Midbrain (tissue), 1 donor: Measurements from ENCODE around the gene GGT1.
"Not testable (repeated sequence)": the region's sequence is repeated elsewhere in the genome, so short reads cannot be mapped to it uniquely, and the experiment has no call there.

Experiments
- DNase-seq: peaks from one replicate; lab custom pipeline; 2025; lab: John Stamatoyannopoulos, UW

Gene GGT1

DNA sequence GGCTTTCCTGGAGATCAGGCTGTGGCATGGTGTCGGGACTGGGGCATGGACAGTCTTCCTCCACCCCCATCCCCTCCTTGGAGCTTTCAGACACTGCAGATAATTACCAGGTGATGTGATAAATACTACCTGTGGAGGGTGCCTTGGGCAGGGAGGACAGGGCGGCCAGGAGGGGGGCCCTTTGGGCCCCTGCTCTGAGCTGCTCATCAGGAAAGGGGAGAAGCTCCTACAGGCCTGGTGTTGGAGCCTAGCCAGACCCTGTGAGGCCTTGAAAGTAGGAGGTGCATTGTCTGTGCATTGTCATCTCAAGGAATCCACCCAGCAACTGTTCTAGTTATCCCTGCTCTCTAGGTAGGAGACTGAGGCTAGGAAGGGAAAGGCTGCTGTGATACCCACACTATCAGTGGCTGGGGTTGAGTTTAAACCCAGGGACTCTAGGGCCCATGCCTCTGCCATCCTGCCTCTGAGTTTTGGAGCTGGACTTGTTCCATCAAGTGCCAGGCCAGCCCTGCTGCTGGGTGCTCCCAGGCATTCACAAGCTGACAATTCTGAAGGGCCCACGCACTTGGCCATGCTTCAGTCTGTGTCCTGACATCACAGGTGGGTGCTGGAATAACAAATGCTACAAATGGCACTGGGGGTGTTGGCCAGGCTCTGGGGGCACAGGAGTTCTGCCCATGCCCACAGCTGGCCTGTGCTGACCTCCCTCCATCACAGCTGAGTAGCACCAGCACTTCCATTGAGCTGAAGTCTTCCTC, 2.9 kb upstream of the GGT1 start:
- DNase-seq, result not testable (repeated sequence)

DNA sequence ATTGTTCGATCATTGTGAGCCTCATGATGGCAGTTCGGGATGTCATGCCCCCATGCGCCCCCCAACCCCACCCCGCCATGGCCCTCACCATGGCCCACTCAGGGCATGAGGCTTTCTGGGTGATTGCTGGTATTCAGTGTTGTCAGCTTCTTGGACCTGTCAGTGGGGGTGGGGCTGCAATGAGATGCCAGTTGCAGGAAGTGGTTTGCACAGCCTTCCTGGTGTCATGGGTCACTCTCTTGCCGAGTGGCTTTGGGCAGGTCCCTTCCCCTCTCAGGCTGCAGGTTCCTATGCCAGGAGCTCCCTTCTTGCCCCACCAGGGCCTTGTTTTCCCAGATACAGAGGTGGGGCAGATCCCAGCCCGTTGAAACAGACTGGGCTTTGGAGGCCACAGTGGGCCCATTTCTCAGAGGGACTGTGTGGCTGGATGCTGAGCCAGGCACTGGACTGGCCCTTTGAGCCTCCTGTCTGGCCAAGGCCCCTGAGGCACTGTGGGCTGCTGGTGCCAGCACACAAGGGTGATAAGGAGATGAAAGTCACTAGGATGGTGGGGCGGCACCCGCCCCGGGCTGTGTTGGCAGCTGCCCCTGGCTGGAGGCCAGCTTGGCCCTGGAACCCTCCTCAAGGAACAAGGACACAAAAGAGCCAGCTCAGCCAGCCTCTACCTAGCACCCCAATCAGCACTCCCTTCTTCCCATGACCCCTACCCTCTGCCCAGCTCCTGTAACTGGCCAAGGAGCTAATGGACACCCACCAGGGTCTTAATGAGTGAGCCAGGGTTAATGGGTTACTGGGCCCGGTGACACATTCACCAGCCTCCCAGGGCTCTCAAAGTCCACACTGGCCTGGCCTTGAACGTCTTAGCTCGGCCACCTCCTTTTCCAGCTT, 1.5 kb upstream of the GGT1 start:
- DNase-seq, result no peak

DNA sequence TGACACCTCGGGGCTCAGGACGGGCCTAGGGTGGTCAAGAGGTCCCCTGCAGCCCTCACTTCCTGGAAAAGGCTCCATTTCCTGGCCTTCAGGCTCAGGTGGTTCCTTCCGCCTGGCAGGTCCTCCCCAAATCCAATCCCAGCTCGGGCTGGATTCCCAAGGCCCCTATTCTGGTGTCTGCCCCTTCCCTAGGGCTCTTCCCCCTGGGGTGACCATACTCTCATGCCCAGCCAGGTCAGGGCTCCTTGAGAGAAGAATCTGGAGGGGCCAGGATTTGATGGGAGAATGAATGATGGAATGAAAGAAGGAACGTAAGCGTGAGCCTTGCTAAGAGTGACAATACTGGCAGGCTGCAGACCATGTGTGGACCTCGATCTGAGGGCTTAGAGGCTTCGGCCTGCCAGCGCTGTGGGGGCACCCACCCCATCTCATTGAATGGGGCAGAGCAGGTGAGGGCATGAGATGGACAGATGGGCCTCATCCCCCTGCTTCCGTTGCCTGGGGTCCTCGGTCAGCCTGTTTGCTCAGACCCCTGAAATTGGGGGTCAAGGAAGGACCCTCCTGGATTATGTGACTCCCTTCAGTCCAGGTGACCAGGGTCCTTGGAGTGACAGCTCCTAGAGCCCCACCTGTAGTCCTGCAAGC, 766 bp upstream of the GGT1 start:
- not testable (repeated sequence) for DNase-seq

DNA sequence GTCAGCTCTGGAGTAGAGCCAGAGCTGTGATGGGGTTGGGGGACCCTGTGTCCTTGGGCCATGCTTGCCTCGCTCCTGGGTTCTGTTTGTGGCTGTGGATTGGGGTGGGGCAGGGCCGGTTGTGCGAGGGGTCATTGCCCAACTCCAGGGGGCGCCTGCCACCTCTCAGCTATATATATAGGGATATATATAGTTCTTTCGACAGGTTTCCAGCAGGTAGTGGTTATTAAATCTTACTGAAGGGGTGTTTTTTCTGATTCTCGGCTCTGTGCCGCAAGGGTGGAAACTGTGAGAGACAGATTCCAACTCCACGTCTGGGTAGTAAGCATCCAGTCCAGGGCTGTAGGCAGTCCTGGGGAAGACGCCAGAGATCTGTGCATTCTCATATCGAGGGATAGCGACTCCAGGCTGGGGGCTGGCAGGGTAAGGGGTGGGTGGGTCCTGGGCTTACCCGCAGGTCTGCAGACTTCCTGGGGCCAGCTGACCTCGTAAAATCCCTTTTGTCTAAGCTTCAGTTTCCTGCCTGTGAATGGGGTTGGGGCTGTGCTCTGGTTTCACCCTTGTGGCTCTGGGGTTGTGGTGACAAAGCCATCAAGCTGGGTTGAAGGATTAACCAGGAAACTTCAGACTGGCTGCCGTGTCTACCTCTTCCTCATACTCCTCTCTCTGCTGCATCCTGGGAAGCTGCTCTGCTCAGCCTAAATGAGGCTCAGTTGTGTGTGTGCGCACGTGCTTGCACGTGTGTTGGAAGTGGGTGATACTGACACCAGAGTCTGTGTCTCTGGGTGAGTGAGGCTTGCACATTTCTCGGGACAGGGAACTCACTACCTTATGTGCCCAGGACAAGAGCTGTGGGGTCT, 1.0 kb downstream of the GGT1 start:
- DNase-seq, result not testable (repeated sequence)

DNA sequence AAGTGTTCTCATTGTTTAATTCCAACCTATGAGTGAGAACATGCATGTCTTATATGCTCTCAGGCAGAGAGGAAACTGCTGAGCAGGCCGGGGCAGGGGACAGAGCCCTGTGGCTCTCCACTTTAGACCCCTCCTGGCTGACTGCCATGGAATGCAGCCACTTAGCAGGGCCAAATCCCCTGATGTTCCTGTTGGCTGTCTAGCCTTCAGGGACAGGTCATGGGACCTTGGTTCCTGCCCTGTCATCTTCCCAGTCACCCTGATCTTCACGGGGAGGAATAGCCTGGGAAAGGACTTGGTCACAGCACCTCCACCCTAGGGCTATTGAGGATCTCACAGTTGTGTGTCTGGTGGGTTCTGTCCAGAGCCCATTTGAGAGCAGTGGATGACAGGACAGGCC, 3.3 kb downstream of the GGT1 start:
- DNase-seq, result not testable (repeated sequence)

DNA sequence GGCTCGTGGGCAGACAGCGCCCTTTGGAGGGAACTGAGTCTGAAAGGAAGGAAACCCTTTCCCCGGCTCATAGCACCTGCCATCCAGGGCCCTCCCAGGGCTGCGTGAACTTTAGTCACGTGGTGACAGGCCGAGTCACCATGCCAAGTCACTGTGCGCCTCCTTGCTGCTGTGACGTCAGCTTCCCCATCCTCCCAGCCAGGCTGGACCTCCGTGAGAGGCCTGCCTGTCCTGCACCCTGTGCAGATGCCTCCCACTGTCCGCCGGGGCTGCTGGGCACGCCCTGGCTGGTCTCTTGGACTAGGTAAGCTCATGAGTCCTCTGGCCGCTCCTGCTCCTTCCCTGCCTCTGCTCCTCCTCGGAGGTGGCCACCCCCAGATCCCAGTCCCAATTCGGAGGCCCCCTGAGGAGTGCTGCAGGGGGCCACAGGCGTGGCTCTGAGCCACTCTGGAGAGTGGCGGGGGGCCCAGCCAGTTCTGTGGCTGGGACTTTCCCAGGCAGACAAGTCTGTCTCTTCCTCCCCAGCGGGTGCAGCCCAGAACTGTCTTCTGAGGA, 4.5 kb downstream of the GGT1 start:
- not testable (repeated sequence) for DNase-seq

DNA sequence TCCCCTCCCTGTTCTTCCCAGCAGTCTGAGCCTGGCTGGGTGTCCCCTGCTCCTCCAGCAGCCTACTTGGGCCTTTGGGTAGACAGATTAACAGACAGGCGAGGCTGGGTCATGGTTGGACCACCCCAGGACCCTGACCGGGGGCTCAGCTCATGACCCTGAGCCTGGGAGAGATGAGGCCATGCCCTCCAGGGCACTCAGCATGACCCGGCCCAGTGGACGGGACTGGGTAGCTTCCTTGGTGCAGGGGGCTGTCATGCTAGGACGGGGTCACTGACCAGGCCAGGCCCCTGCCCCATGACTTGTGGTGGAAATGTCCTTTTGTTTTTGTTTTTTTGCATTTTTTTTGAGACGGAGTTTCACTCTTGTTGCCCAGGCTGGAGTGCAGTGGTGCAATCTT, 5.3 kb downstream of the GGT1 start:
- DNase-seq, result not testable (repeated sequence)

DNA sequence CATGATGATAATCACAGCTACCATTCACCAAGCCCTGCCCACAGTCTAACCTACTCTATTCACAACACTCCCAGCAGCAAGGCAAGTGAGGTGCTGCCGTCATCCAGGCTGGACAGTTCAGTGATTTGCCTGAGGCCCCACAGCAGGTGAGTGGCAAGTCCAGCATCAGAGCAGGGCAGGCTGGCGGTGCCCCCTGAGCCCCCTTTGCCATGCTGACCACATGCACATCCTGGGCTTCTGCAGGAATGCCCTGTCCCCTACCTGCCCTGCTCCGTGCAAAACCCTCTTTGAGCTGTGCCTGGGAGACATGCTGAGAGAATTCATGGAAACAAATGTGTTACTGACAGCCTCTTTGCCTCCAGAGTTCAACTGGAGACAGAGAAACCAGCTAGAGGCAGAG, 6.9 kb downstream of the GGT1 start:
- DNase-seq, result not testable (repeated sequence)

- DNase-seq, result not testable (repeated sequence)
These were observed 11.8 kb downstream of the GGT1 start for GRCh38 chr22:24614794-24615193.

DNA sequence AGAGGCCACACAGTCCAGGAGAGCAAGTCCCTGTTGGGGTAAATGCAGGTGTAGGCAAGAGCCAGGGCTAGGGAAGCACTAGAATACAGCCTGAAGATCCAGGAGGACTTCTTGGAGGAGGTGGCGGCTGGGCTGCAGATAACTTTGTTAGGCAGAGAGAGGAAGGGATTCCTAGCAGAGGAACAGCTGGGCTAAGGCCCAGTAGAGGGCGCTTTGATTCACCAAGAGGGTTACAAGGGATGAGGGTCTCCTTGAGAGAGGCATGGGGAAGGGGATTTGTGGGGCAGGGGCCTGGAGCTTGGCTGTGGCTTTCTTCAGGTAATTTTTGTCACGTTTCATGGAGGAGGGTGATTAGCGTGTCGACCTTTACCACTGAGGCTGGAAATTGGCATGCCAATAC, 18.3 kb downstream of the GGT1 start:
- DNase-seq, result not testable (repeated sequence)

- not testable (repeated sequence) for DNase-seq
These were observed 19.6 kb downstream of the GGT1 start for GRCh38 chr22:24622596-24622995.

GRCh38 chr22:24627911-24628310, 24.9 kb downstream of the GGT1 start:
- not testable (repeated sequence) for DNase-seq

DNA sequence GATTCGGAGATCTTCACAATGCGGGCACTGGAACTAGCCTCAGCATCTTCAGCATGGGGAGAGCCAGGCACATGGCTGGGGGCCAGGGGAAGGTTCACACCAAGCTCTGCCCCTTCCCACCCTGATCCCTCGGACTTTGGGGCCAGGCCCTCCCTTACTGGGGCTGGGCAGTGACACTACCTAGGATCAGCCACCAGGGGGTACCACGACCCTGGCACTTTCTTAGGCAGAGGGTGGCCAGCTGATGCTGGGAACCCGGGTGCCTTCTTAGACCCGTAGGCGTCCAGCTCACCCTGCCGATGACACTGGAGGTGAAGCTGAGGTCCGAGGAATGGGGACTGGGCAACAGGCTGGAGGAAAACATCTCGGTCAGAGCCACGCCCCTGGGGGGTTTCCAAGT, 26.1 kb downstream of the GGT1 start:
- not testable (repeated sequence) for DNase-seq

DNA sequence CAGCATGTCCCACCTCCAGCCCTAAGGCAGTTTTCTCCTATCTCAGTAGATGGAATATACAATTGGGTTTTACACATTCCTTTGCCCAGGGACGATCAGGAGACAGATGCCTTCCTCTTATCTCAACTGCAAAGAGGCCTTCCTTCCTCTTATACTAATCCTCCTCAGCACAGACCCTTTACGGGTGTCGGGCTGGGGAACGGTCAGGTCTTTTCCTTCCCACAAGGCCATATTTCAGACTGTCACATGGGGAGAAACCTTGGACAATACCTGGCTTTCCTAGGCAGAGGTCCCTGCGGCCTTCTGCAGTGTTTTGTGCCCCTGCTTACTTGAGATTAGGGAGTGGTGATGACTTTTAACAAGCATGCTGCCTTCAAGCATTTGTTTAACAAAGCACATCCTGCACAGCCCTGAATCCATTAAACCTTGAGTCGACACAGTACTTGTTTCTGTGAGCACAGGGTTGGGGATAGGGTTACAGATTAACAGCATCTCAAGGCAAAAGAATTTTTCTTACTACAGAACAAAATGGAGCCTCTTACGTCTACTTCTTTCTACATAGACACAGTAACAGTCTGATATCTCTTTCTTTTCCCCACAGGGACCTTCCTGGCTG, 27.9 kb downstream of the GGT1 start:
- DNase-seq, result not testable (repeated sequence)

GRCh38 chr22:24631430-24632122, 28.6 kb downstream of the GGT1 start:
- not testable (repeated sequence) for DNase-seq

DNA sequence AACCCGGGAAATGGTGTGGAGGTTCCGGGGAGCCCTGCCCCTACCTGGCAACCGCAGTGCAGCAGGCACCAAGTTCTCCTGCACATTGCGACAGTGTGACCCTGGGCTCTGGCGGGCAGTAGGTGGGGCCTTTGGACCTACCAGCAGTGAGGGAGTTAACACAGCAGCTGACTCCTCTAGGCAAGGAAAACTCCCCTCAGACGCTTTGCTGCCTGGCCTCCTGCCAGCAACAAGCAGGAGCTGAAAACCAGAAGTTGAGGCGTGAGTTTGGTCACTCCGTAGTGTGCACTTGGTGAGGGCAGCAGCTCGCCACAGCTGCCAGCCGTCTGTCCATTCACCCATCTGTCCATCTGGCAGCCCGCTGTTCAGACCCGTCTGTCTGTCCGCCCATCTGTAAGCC, 29.6 kb downstream of the GGT1 start:
- not testable (repeated sequence) for DNase-seq

- not testable (repeated sequence) for DNase-seq
These were observed 30.4 kb downstream of the GGT1 start for GRCh38 chr22:24633231-24634023.

DNA sequence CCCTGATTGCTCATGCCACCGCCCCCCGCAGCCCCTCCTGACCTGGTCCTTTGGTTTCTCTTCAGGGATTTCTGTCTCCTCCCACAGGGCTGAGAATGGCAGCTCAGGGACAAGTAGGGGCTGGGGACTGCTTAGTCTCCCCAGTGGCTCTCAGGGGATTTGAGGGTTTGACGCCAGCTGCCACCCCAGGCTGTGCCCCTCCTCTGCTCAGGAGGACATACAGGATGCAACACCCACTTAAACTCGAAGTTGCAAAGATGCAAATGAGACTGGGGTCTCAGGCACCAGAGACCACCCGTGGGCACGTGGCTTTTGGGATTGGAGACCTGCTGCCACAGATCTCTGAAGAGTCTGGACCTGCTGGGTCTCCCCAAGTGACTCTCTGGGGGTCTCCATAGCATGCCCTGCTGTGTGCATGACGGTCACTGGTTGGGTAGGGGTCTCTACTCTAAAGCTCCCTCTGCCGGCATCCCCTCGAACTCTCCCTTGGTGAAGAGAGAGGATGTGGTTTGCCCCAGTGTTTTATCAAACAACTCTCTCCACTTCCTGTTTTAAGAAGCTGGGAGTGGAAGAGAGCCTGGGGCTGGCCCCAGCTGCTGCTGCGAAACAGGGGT, 31.9 kb downstream of the GGT1 start:
- DNase-seq, result not testable (repeated sequence)

GRCh38 chr22:24636513-24636912, 33.5 kb downstream of the GGT1 start:
- not testable (repeated sequence) for DNase-seq
